ENCODE results near the gene ZNF366. TPM values are rescaled to one million over a fixed set of nuclear protein-coding genes. Genes with fewer than 3 reads are reported as not detected.

ZNF366 gene
- total RNA-seq, 1 donor from 2014 or later, result not detected

DNA sequence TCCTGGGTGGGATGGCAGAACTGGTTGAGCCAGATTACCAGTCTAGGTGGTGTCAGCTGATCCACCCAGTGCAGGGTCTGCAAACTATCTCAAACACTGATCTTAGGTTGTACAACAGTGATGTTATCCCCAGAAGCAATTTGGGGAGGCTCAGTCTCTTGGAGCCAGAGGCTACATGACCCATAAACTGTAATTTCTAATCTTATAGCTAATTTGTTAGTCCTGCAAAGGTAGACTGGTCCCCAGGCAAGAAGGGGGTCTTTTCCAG lies 5.3 kb upstream of the ZNF366 start:
- H3K27me3 Mint-ChIP-seq (ENCODE audit: unreplicated experiment), result no peaks in the 10 kb centered on the region
- no peak for DNase-seq (ENCODE audit: extremely low spot score, unreplicated experiment)
- H3K4me3 Mint-ChIP-seq (ENCODE audit: unreplicated experiment), result no peak overlapping the region
- no peak overlapping the region for H3K27ac Mint-ChIP-seq (ENCODE audit: unreplicated experiment)
- peaks cover 30% of the 10 kb centered on the region for H3K4me1 Mint-ChIP-seq (ENCODE audit: unreplicated experiment)
- no peaks in the 10 kb centered on the region for H3K9me3 Mint-ChIP-seq (ENCODE audit: unreplicated experiment)
- H3K36me3 Mint-ChIP-seq (ENCODE audit: unreplicated experiment), result no peaks in the 10 kb centered on the region
- TF ChIP-seq, protein P1, sequence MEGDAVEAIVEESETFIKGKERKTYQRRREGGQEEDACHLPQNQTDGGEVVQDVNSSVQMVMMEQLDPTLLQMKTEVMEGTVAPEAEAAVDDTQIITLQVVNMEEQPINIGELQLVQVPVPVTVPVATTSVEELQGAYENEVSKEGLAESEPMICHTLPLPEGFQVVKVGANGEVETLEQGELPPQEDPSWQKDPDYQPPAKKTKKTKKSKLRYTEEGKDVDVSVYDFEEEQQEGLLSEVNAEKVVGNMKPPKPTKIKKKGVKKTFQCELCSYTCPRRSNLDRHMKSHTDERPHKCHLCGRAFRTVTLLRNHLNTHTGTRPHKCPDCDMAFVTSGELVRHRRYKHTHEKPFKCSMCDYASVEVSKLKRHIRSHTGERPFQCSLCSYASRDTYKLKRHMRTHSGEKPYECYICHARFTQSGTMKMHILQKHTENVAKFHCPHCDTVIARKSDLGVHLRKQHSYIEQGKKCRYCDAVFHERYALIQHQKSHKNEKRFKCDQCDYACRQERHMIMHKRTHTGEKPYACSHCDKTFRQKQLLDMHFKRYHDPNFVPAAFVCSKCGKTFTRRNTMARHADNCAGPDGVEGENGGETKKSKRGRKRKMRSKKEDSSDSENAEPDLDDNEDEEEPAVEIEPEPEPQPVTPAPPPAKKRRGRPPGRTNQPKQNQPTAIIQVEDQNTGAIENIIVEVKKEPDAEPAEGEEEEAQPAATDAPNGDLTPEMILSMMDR (IDR thresholded peaks at IDR 0.05), result no peak

DNA sequence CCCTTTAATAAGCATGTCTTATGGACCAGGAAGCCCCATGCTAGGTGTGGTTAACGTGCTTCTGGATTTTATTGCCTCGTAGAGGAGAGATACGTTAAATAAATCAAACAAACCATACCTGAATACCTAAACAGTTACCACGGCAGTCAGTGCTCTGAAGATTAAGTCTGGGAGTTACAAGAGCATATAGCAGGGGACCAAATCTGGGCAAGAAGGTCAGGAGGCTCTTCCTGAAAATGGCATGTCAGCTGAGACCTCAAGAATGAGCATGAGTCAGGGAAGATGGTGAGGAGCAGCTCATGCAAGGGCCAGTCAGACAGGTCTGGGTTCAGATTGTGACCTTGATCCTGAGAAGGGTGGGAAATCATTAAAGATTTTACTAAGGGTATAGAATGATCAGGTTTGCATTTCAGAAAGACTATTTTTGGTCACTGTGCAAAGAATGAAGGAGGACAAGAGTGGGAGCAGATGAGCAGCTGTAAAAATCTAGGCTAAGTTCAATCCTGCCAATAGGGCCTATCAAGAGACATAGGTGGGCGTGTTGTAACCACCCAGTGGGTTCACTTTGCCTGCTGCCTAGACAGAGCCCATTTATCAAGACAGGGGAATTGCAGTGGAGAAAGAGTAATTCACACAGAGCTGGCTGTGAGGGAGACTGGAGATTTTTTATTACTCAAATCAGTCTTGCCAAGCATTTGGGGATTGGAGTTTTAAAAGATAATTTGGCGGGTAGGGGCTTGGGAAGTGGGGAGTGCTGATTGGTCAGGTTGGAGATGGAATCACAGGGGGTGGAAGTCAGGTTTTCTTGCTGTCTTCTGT lies 4.8 kb upstream of the ZNF366 start:
- no peaks in the 10 kb centered on the region for H3K9me3 Mint-ChIP-seq (ENCODE audit: unreplicated experiment)

DNA sequence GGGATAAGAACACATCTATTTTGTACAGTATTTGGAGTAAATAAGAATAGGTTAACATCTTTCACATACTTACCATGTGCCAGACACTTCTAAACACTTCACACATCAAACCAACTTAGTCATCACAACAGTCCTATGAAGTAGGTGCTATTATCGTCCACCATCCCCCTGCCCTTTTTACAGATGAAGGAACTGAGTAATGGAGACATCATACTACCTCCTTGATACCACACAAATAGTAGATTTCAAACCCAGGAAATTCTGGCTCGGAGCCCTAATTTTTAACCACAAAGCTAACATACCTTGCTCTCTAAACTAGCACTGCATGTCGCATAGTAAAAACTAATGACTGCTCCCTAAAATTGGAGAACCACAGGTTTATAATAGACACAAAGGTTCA lies 4.2 kb upstream of the ZNF366 start:
- Mint-ChIP-seq H3K4me3 (ENCODE audit: unreplicated experiment) (no peak overlapping the region), H3K27ac (ENCODE audit: unreplicated experiment) (peak overlapping the region; percentile 75), H3K27me3 (ENCODE audit: unreplicated experiment) (no peaks in the 10 kb centered on the region), H3K9me3 (ENCODE audit: unreplicated experiment) (peaks cover 3% of the 10 kb centered on the region), H3K36me3 (ENCODE audit: unreplicated experiment) (no peaks in the 10 kb centered on the region), H3K4me1 (ENCODE audit: unreplicated experiment) (peaks cover 34% of the 10 kb centered on the region)
- TF ChIP-seq, protein P1 (IDR thresholded peaks at IDR 0.05), result no peak
- DNase-seq (ENCODE audit: extremely low spot score, unreplicated experiment), result no peak

More for the DNA sequence above, 4.8 kb upstream of the ZNF366 start:
- TF ChIP-seq, protein P1 (IDR thresholded peaks at IDR 0.05), result no peak
- peak overlapping the region; percentile 52 for H3K27ac Mint-ChIP-seq (ENCODE audit: unreplicated experiment)
- DNase-seq (ENCODE audit: extremely low spot score, unreplicated experiment), result no peak
- no peak overlapping the region for H3K4me3 Mint-ChIP-seq (ENCODE audit: unreplicated experiment)
- H3K4me1 Mint-ChIP-seq (ENCODE audit: unreplicated experiment), result peaks cover 33% of the 10 kb centered on the region
- no peaks in the 10 kb centered on the region for H3K27me3 Mint-ChIP-seq (ENCODE audit: unreplicated experiment)
- H3K36me3 Mint-ChIP-seq (ENCODE audit: unreplicated experiment), result no peaks in the 10 kb centered on the region

DNA sequence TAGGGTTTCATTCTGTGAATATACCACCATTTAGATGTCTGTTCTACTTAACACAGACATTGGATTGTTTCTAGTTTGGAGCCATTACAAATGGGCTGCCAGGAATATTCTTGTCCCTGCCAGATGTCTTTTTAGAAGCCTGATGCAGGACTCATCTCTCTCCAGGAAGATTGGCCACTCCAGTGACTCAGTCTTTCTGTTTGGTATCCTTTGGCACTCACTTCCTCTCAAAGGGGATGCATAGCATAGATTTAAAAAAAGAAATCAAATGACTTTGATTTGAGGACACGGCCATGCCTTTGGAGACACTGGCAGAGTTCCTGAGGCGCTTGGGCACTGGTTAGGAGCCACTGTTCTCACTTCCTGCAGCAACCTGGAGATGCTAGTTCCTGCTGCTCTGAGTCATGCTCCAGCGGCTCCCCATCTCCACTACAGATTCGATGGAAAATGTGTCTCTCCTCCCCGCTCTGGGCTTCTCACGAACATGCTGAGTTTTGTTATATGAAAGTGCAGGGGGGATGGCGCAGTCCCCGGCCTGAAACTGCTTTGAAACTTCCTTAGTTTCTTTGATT lies 3.5 kb upstream of the ZNF366 start:
- no peak for DNase-seq (ENCODE audit: extremely low spot score, unreplicated experiment)
- no peak overlapping the region for H3K4me3 Mint-ChIP-seq (ENCODE audit: unreplicated experiment)
- peaks cover 3% of the 10 kb centered on the region for H3K9me3 Mint-ChIP-seq (ENCODE audit: unreplicated experiment)
- H3K4me1 Mint-ChIP-seq (ENCODE audit: unreplicated experiment), result peaks cover 36% of the 10 kb centered on the region
- TF ChIP-seq, protein P1 (IDR thresholded peaks at IDR 0.05), result no peak
- no peaks in the 10 kb centered on the region for H3K36me3 Mint-ChIP-seq (ENCODE audit: unreplicated experiment)
- peak overlapping the region; percentile 75 for H3K27ac Mint-ChIP-seq (ENCODE audit: unreplicated experiment)
- H3K27me3 Mint-ChIP-seq (ENCODE audit: unreplicated experiment), result no peaks in the 10 kb centered on the region

DNA sequence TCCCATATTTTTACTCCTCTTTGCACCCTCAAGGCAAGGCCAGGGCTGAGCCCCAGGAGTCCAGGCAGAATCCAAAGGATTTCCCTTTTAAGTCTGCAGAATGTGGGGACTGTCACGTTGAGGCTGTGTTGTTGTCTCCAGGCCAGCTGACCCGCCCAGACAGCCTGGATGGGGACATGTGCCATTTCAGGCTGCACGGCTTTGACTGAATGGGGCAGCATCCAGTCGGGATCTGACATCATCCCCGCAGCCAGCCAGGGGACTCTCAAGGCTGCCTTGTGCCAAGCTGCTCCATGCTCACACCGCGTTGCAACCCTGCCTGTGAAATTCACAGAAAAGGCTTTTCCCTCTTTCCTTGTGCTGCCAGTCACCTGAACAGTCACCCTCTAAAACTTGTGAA lies 2.2 kb upstream of the ZNF366 start:
- Mint-ChIP-seq H3K27ac (ENCODE audit: unreplicated experiment) (no peak overlapping the region), H3K27me3 (ENCODE audit: unreplicated experiment) (no peaks in the 10 kb centered on the region), H3K4me1 (ENCODE audit: unreplicated experiment) (peaks cover 41% of the 10 kb centered on the region)

More for the DNA sequence above, 2.2 kb upstream of the ZNF366 start:
- no peak overlapping the region for H3K4me3 Mint-ChIP-seq (ENCODE audit: unreplicated experiment)
- H3K36me3 Mint-ChIP-seq (ENCODE audit: unreplicated experiment), result no peaks in the 10 kb centered on the region
- TF ChIP-seq, protein P1 (IDR thresholded peaks at IDR 0.05), result no peak
- no peak for DNase-seq (ENCODE audit: extremely low spot score, unreplicated experiment)
- H3K9me3 Mint-ChIP-seq (ENCODE audit: unreplicated experiment), result peaks cover 3% of the 10 kb centered on the region

Data from osteocyte (in vitro differentiated cells).